Activated T-cell treated with anti-CD3 and anti-CD28 coated beads, Interleukin-2, amount 50 U/mL, for 4 hours (primary cell): Measurements from ENCODE around the gene TP53BP2. TPM values are rescaled to one million over a fixed set of nuclear protein-coding genes. Genes with fewer than 3 reads are reported as not detected.
A peak's percentile ranks its signal among the peaks of the same experiment; 100 is the strongest.
"Not testable (repeated sequence)": the region's sequence is repeated elsewhere in the genome, so short reads cannot be mapped to it uniquely, and the experiment has no call there.

Source experiments
- ATAC-seq, 2 donors: fragments of 200-7000 bp; cut with Tn5 transposase; one replicate each; pipeline ENCODE4 v1.10.0; 2021
- DNase-seq: peaks from one replicate; pipeline ENCODE4 v3.0.0-alpha.2; 2020
- H3K27me3 Mint-ChIP-seq: one replicate; pipeline ENCODE4 v1.8.0; 2021; ENCODE audit warnings: low read depth, mixed read lengths
- H3K36me3 Mint-ChIP-seq: one replicate; pipeline ENCODE4 v1.8.0; 2022; ENCODE audit warnings: mixed read lengths; ENCODE audit not compliant: insufficient read depth
- H3K4me1 Mint-ChIP-seq: one replicate; pipeline ENCODE4 v1.8.0; 2021; ENCODE audit warnings: low read depth, mixed read lengths
- H3K4me3 Mint-ChIP-seq: one replicate; pipeline ENCODE4 v1.8.0; 2021; ENCODE audit warnings: mild to moderate bottlenecking, moderate library complexity, mixed read lengths
- H3K9me3 Mint-ChIP-seq: one replicate; pipeline ENCODE4 v1.8.0; 2021; ENCODE audit warnings: mixed read lengths
- total RNA-seq, 3 donors: library from RNA; stranded (reverse); gene quantifications; one replicate each; pipeline ENCODE4 v1.2.1, GENCODE V29; 2021

Gene TP53BP2
- total RNA-seq, 3 donors from 2014 or later, result 60.9 to 89.1 (median 79.1) TPM

DNA sequence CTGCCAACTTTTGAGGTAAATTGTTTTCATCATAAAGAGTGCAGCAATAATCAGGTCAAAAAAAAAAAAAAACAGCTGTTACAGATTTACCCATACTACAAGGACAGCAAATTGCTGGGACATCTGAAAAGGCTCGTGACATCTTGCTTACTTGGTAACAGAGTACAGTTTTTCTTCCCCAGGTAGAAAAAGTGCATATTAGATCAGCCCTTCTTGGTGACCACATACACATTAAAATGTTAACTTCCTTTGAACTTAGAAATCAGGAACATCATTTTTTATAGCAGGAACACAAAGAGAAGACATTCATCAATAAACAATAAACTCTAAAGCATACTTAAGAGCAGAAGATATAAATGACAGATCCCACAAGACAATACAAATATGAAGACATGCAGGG, 16.1 kb downstream of the TP53BP2 start:
- Mint-ChIP-seq H3K4me1 (peaks cover 44% of the 10 kb centered on the region), H3K4me3 (no peak overlapping the region), H3K27me3 (no peaks in the 10 kb centered on the region), H3K36me3 (peaks cover 16% of the 10 kb centered on the region), H3K9me3 (no peaks in the 10 kb centered on the region)
- no peak for ATAC-seq
- DNase-seq, result no peak

DNA sequence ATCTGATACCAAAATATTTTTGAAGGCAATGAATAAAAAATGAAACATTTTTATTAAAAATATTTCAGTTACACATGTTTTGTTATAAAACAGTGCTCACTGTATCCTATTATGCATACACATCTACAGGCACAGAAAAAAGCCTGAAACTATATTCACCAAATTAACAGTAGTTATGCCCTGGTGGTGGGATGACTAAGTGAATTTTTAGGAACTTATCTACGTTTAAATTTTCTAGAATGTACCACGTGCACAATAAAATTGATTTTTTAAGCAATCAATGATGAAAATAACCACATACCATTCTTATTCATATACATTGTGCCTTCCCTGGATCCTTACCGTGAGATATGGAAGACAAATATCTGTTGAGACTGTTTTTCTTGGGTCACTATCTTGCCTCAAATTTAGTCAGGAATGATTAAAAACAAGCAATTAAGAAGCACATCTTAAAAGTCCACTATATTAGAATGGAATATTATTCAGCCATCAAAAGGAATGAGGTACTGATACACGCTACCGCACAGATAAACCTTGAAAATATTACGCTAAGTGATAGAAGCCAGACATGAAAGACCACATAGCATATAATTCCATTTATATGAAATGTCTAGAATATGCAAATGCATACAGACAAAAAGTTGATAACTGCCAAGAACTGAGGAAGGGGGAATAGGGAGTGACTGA, 17.4 kb downstream of the TP53BP2 start:
- Mint-ChIP-seq H3K27me3 (no peaks in the 10 kb centered on the region), H3K9me3 (no peaks in the 10 kb centered on the region), H3K36me3 (peaks cover 17% of the 10 kb centered on the region), H3K4me1 (peaks cover 56% of the 10 kb centered on the region), H3K4me3 (no peak overlapping the region)
- no peak for DNase-seq
- ATAC-seq, result no peak

DNA sequence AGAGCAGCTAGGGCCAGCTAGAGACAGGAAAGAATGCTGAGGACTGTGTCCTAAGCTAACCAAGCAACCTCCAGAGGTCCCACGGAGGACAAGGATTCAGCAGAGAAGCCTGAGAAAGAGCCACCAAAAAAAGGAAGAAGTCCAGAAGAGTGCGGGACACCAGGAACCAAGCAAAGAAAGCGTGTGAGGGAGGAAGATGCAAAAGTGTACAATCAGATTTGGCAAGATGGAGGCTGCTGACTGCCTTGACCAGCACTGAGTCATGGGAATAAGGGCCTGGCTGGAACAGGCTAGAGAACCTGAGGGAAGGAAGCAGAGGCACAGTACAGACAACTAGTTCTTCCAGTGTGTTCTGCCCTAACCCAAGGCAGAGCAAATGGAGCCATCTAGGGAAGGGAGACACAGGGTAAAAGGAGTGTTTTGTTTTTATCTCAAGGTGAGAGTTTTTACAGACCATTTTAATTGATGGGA, 18.5 kb downstream of the TP53BP2 start:
- Mint-ChIP-seq H3K27me3 (no peaks in the 10 kb centered on the region), H3K36me3 (peaks cover 17% of the 10 kb centered on the region), H3K9me3 (no peaks in the 10 kb centered on the region), H3K4me1 (peaks cover 64% of the 10 kb centered on the region), H3K4me3 (peak overlapping the region; percentile 47)
- ATAC-seq (no peak), DNase-seq (no peak)

DNA sequence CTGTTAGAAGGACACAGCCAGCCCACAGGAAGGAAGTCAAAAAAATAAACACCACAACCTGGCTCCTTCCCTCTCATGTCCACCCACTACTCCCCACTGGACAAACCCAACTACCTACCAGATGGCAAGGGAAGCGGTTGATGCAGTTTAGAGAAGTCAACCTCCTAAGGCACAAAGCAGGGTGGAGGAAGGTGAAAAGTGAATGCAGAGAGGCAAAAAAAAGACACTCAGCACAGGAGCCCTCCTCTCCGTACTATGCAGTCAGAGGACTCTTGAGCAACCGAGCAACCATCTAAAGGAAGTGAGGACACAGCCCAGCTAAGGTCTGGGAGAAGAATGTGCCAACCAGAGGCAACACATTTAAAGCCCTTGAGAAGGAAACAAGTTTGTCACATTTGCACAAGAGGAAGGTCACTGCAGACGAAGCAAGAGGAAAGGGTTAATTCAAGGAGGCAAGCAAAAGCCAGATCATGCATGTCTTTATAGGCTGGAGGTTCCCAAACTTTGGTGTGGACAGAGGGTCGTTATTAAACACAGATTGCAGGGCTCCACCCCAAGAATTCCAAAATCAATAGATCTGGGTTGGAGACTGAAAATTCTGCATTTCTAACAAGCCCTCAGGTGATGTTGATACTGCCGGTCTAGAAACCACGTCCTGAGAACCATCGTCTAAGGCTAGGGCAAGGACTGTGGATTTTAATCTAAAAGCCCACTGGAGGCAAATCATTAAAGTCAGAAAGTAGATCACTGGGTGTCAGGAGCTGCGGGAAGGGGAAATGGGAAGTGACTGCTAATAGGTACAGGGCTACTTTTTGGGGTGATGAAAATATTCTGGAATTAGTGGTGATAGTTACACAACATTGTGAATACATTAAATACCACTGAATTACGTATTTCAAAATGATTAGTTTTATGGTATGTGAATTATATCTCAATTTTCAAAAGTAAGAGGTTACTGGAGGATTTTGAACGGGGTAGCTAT, 19.7 kb downstream of the TP53BP2 start:
- peaks cover 65% of the 10 kb centered on the region for H3K4me1 Mint-ChIP-seq

DNA sequence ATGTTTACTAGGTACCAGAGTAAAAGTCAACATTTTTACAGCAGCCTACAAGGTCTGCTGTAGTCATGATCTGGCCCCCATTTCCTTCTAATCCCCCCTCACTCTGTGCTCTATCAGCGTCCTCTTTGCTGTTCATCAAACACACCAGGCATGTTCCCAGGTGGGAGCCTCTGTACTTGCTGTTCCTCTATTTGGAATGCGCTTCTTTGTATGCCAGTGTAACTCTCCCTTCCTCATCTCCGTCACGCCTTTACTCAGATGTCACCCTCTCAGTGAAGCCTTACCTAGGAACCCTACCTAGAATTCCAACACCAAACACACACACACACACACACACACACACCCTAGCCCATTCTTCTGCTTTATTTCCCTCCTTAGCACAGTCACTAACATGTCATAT, 21.0 kb downstream of the TP53BP2 start:
- H3K36me3 Mint-ChIP-seq, result peaks cover 24% of the 10 kb centered on the region
- peaks cover 64% of the 10 kb centered on the region for H3K4me1 Mint-ChIP-seq
- H3K27me3 Mint-ChIP-seq, result no peaks in the 10 kb centered on the region
- no peak overlapping the region for H3K4me3 Mint-ChIP-seq
- DNase-seq (no peak), ATAC-seq (no peak)
- H3K9me3 Mint-ChIP-seq, result no peaks in the 10 kb centered on the region

More for the DNA sequence above, 19.7 kb downstream of the TP53BP2 start:
- Mint-ChIP-seq H3K36me3 (peaks cover 17% of the 10 kb centered on the region), H3K4me3 (no peak overlapping the region), H3K9me3 (no peaks in the 10 kb centered on the region), H3K27me3 (no peaks in the 10 kb centered on the region)
- DNase-seq (no peak), ATAC-seq (peak in 1 of 2 donors; percentile 29)

DNA sequence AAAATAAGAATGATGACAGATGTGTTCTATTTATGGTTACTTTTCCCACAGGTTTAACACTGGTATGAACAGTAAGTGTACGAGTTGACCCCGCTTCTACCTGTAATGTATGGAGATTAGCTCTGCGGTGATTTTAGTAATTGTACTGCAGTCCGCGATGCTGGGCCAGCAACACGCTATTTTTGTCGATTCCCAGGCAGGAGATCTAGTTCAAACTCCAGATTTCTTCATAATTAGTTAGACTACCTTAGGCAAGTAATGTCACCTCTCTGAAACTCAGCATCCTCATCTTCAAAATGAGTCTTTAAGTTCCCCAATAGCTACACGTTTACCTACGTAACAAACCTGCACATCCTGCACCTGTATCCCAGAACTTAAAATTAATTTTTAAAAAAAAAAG, 21.5 kb downstream of the TP53BP2 start:
- DNase-seq, result no peak
- Mint-ChIP-seq H3K9me3 (no peaks in the 10 kb centered on the region), H3K4me3 (no peak overlapping the region), H3K4me1 (peaks cover 60% of the 10 kb centered on the region), H3K27me3 (no peaks in the 10 kb centered on the region), H3K36me3 (peaks cover 24% of the 10 kb centered on the region)
- no peak for ATAC-seq

DNA sequence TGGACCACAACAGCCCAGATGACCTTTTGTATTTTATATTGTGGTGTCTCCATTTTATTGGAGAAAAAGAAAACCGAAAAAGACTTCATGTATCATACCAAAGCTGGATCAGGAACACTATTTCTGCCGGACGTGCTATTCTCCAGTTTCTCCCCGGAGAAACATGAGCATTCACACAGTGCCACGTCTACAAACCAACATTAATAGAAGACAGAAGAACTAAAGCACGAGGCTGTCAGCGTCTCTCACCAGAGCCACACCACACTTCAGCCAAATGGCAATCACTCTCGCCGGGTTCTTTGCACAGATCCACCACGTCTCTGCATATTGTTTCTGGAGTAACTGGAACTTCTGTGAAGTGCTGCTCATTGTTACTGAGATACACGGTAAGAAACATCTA, 24.8 kb downstream of the TP53BP2 start:
- Mint-ChIP-seq H3K4me1 (peaks cover 41% of the 10 kb centered on the region), H3K9me3 (no peaks in the 10 kb centered on the region), H3K27me3 (no peaks in the 10 kb centered on the region), H3K36me3 (peaks cover 21% of the 10 kb centered on the region), H3K4me3 (no peak overlapping the region)
- ATAC-seq (no peak), DNase-seq (no peak)

DNA sequence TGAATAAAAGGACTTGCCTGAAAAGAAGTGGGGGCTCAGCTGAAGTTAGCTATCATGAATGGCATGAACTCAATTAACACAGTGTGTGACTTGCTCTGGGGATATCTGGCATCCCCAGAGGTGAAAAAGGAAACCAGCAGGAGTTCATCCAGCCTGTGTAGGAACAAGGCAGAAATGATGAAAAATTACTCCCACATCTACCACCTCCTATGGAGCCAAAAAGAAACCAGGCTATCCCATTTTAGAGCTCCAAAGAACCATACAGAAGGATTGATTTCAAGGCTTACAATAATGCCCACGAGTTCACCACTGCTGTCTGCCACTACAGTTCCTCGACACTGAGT, 25.3 kb downstream of the TP53BP2 start:
- Mint-ChIP-seq H3K4me1 (peaks cover 41% of the 10 kb centered on the region), H3K4me3 (no peak overlapping the region), H3K27me3 (no peaks in the 10 kb centered on the region), H3K36me3 (peaks cover 22% of the 10 kb centered on the region), H3K9me3 (no peaks in the 10 kb centered on the region)
- ATAC-seq, result no peak
- DNase-seq, result no peak

DNA sequence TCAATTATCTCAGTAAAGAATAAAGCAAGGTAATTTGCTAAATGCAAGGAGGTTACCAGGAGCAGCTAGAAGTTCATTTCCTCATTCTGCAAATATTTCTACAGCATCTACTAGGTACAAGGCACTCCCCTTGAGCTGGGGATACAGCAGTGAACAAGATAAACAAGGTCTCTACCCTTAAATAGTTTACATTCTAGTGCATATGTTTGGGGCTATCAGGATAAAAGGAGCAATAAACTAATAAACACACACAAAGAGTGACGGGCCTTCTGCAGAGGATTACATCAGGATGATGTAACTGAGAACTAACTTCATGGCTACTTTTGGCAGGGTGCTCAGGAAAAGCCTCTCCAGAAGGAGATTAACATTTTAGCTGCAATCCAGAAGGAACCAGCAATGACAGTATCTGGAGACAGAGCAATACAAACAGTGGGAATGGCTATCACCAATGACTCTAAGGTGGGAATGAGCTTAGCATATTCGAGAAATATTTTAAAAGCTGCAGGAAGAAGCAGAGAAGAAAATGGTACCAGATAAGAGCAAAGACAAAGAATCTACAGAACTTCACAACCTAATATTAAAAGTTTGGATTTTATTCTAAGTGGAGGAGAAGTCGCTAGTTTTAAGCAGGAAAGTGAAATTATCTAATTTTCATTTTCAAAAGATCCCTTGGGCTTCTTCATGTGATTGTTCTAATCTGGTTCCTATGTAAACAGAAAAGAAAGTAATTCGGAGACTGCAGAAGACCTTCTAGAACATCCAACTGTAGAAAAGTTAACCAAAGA, 25.8 kb downstream of the TP53BP2 start:
- no peak for ATAC-seq
- H3K27me3 Mint-ChIP-seq, result no peaks in the 10 kb centered on the region

DNA sequence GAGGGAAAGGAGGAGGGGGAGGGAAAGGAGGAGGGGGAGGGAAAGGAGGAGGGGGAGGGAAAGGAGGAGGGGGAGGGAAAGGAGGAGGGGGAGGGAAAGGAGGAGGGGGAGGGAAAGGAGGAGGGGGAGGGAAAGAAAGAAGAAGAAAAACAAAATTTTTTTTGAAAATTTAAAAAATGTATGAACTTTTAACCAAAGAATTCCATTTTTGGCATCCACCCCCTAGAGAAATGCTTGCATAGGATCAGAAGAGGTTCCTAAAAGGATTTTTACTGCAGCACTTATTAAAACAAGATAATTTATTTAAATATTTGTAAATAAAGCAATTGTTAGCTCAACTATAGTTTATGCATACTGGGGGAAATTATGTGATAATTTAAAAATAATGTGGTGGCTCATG, 28.5 kb downstream of the TP53BP2 start:
- H3K27me3 Mint-ChIP-seq, DNase-seq, H3K4me3 Mint-ChIP-seq, ATAC-seq, H3K9me3 Mint-ChIP-seq: not testable (repeated sequence)
- H3K36me3 Mint-ChIP-seq, result peaks cover 44% of the 10 kb centered on the region
- peaks cover 35% of the 10 kb centered on the region for H3K4me1 Mint-ChIP-seq

More for the DNA sequence above, 25.8 kb downstream of the TP53BP2 start:
- Mint-ChIP-seq H3K9me3 (no peaks in the 10 kb centered on the region), H3K4me1 (peaks cover 41% of the 10 kb centered on the region), H3K36me3 (peaks cover 27% of the 10 kb centered on the region), H3K4me3 (no peak overlapping the region)
- DNase-seq, result no peak

DNA sequence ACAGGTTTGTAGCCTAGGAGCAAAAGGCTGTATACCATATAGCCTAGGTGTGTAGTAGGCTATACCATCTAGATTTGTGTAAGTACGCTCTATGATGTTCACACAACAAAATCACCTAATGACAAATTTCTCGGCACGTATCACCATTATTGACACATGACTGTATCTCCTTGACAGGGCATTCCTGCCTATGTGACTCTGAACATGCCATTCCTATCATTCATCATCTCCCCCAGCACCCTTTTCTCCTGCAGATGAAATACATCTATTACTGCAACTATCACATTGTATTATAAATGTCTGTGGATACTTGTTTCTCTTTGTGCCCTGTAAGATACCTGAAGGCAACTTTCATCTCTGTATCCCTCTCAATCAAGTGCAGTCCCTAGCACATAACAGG, 29.9 kb downstream of the TP53BP2 start:
- Mint-ChIP-seq H3K27me3 (no peaks in the 10 kb centered on the region), H3K4me1 (peaks cover 37% of the 10 kb centered on the region), H3K4me3 (no peak overlapping the region), H3K9me3 (no peaks in the 10 kb centered on the region), H3K36me3 (peaks cover 42% of the 10 kb centered on the region)
- DNase-seq (no peak), ATAC-seq (no peak)

DNA sequence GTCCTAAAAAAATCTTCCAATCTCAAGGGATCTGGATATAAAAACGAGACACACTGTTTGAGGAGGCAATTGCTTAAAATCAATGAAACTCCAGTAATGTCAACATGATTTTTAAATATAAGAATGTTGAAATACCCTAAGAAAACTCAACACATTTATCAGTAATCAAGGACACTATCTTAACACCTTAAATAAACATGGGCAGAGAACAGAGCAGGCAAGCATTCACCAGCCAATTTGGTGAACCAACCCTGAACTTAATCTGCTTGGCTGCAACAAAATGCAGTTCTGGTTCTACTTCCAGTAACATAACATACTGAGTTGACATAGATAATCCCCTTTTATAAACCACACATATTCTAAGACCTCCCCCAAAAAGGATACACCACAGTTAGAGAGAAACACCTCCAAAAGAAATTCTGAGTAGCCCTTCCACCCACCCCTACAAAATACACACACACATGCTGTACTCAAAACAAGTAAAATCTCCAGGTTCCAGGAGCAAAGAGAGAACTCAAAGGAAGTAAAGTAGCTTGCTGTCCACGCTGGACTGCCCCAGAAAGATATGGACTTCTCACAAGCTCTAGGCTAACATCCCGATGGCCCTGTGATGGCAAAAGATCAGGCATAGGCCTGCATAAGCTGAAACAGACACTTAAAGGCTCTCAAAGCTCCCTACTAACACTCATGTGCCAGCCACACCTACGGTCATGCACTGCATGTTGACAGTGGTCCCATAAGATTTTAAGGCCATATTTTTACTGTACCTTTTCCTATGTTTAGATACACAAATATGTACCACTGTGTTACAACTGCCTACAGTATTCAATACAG, 30.5 kb downstream of the TP53BP2 start:
- no peaks in the 10 kb centered on the region for H3K27me3 Mint-ChIP-seq
- peaks cover 33% of the 10 kb centered on the region for H3K4me1 Mint-ChIP-seq
- H3K36me3 Mint-ChIP-seq, result peaks cover 38% of the 10 kb centered on the region
- ATAC-seq, result no peak
- H3K9me3 Mint-ChIP-seq, result no peaks in the 10 kb centered on the region
- no peak overlapping the region for H3K4me3 Mint-ChIP-seq
- no peak for DNase-seq

DNA sequence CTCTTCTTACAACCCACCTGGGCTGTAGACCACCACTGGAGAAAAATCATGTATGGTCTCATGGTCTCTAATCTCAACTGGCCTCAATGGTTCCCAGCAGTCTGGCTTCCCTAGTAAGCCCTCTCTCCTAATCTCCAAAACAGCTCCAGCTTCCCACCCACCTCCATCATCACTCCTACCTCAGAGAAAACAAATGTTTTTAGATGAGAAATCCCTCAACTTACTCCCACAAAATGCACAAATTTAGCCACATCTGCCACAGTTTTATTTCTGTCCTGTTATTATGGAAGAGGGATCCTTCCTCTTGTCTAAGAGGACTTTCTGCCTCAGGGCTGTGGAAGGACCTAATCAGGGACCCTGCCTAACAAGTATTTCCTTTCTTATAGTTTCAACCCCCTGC, 32.1 kb downstream of the TP53BP2 start:
- no peaks in the 10 kb centered on the region for H3K9me3 Mint-ChIP-seq
- no peaks in the 10 kb centered on the region for H3K27me3 Mint-ChIP-seq
- H3K4me1 Mint-ChIP-seq, result peaks cover 33% of the 10 kb centered on the region
- H3K4me3 Mint-ChIP-seq, result no peak overlapping the region
- H3K36me3 Mint-ChIP-seq, result peaks cover 33% of the 10 kb centered on the region
- no peak for DNase-seq
- ATAC-seq, result no peak
